A673 (cell line): ENCODE measurements around the gene HEY2.

Source experiments
- CTCF ChIP-seq: fragments of 300-800, 200-600 bp; sonication (generic); conservative IDR thresholded peaks from 2 replicates; pipeline ENCODE4 v1.5.1; 2017; ENCODE audit warnings: low read depth, mild to moderate bottlenecking, antibody characterized with exemption, low read length, moderate library complexity, mixed read lengths
- EZH2 ChIP-seq: fragments of 200-600 bp; sonication (generic); IDR thresholded peaks from 2 replicates; pipeline ENCODE4 v1.6.1; 2017; ENCODE audit warnings: borderline replicate concordance, low read depth, mild to moderate bottlenecking, mixed read lengths, antibody characterized with exemption, low read length; ENCODE audit not compliant: poor library complexity, severe bottlenecking

- TF ChIP-seq CTCF (no peak), EZH2 (no peak)
Observed at GRCh38 chr6:125701354-125701668, 48.1 kb upstream of the HEY2 start.
